HepG2 (cell line): ENCODE results near the gene SLC5A10. TPM values are rescaled to one million over a fixed set of nuclear protein-coding genes. Genes with fewer than 3 reads are reported as not detected.

Experiments used
- ARID3A ChIP-seq: IDR thresholded peaks from 2 replicates; pipeline ENCODE4 v1.6.1; 2012; ENCODE audit warnings: low read depth, low read length, improper control_type of control experiment
- ATF7 ChIP-seq, 2 experiments: fragments of 450-650 bp in 1 of 2; sonication (generic) in 1 of 2; formaldehyde crosslinking in 1 of 2; IDR thresholded peaks; 2 replicates each; pipeline versions ENCODE4 v1.4.0 to v1.6.1; 2016 to 2020; ENCODE audit warnings: antibody characterized with exemption in 1 of 2, mild to moderate bottlenecking in 1 of 2, missing genetic modification reagents in 1 of 2
- CEBPB ChIP-seq: IDR thresholded peaks from 2 replicates; pipeline ENCODE4 v1.6.1; 2011; ENCODE audit warnings: low read depth, low read length, improper control_type of control experiment, borderline replicate concordance
- CENPBD1 ChIP-seq: sonication (generic); formaldehyde crosslinking; IDR thresholded peaks from 2 replicates; pipeline ENCODE4 v1.8.0; 2022; ENCODE audit warnings: missing genetic modification reagents, low read depth, mild to moderate bottlenecking, borderline replicate concordance
- IRF1 ChIP-seq: sonication (generic); formaldehyde crosslinking; IDR thresholded peaks from 2 replicates; pipeline ENCODE4 v1.4.0; 2020; ENCODE audit warnings: low read depth, mild to moderate bottlenecking, missing genetic modification reagents
- IRF9 ChIP-seq: sonication (generic); formaldehyde crosslinking; IDR thresholded peaks from 2 replicates; pipeline ENCODE4 v1.8.0; 2022; ENCODE audit warnings: missing genetic modification reagents, mild to moderate bottlenecking, borderline replicate concordance
- IRX3 ChIP-seq: sonication (generic); formaldehyde crosslinking; IDR thresholded peaks from 2 replicates; pipeline ENCODE4 v1.8.1; 2023; ENCODE audit warnings: mild to moderate bottlenecking, low read depth, missing genetic modification reagents, borderline replicate concordance
- JUNB ChIP-seq: sonication (generic); formaldehyde crosslinking; IDR thresholded peaks from 2 replicates; pipeline ENCODE4 v1.8.0; 2022; ENCODE audit warnings: missing genetic modification reagents, mild to moderate bottlenecking, borderline replicate concordance
- KDM1A ChIP-seq: IDR thresholded peaks from 2 replicates; pipeline ENCODE4 v1.6.1; 2016; ENCODE audit warnings: missing compliant biosample characterization
- KLF15 ChIP-seq: sonication (generic); formaldehyde crosslinking; IDR thresholded peaks from 2 replicates; pipeline ENCODE4 v1.8.1; 2023; ENCODE audit warnings: borderline replicate concordance, mild to moderate bottlenecking, inconsistent platforms, missing genetic modification reagents, mixed read lengths
- MAFK ChIP-seq, 2 experiments: IDR thresholded peaks in 1 of 2; conservative IDR thresholded peaks in 1 of 2; 2 replicates each; pipeline ENCODE4 v1.6.1; 2011; ENCODE audit warnings: improper control_type of control experiment in 2 of 2, low read length in 2 of 2
- PHB2 ChIP-seq: fragments of 450-650 bp; IDR thresholded peaks from 2 replicates; pipeline ENCODE4 v1.6.1; 2018; ENCODE audit not compliant: partially characterized antibody
- TOPORS ChIP-seq: sonication (generic); formaldehyde crosslinking; IDR thresholded peaks from 2 replicates; pipeline ENCODE4 v1.8.0; 2023; ENCODE audit warnings: mild to moderate bottlenecking, missing genetic modification reagents
- ZBTB49 ChIP-seq: sonication (generic); formaldehyde crosslinking; IDR thresholded peaks from 2 replicates; pipeline ENCODE4 v1.4.0; 2020; ENCODE audit warnings: missing genetic modification reagents, borderline replicate concordance
- ZMYM2 ChIP-seq: sonication (generic); formaldehyde crosslinking; IDR thresholded peaks from 2 replicates; pipeline ENCODE4 v1.8.0; 2022; ENCODE audit warnings: mild to moderate bottlenecking, missing genetic modification reagents
- ZNF17 ChIP-seq: sonication (generic); formaldehyde crosslinking; IDR thresholded peaks from 2 replicates; pipeline ENCODE4 v1.5.0; 2020; ENCODE audit warnings: mild to moderate bottlenecking, missing genetic modification reagents
- ZNF230 ChIP-seq: sonication (generic); formaldehyde crosslinking; IDR thresholded peaks from 2 replicates; pipeline ENCODE4 v1.4.0; 2020; ENCODE audit warnings: mild to moderate bottlenecking, missing genetic modification reagents
- ZNF296 ChIP-seq: sonication (generic); formaldehyde crosslinking; conservative IDR thresholded peaks from 2 replicates; pipeline ENCODE4 v1.5.0; 2020; ENCODE audit warnings: mild to moderate bottlenecking, missing genetic modification reagents
- ZNF33B ChIP-seq: sonication (generic); formaldehyde crosslinking; IDR thresholded peaks from 2 replicates; pipeline ENCODE4 v1.5.1; 2020; ENCODE audit warnings: mild to moderate bottlenecking, missing genetic modification reagents
- ZNF354B ChIP-seq: sonication (generic); formaldehyde crosslinking; IDR thresholded peaks from 2 replicates; pipeline ENCODE4 v1.8.0; 2022; ENCODE audit warnings: mild to moderate bottlenecking, missing genetic modification reagents
- ZNF546 ChIP-seq: sonication (generic); formaldehyde crosslinking; conservative IDR thresholded peaks from 2 replicates; pipeline ENCODE4 v1.8.1; 2023; ENCODE audit warnings: mild to moderate bottlenecking, missing genetic modification reagents
- ZNF761 ChIP-seq: sonication (generic); formaldehyde crosslinking; conservative IDR thresholded peaks from 2 replicates; pipeline ENCODE4 v1.4.0; 2020; ENCODE audit warnings: mild to moderate bottlenecking, missing genetic modification reagents
- ZNF768 ChIP-seq: sonication (generic); formaldehyde crosslinking; IDR thresholded peaks from 2 replicates; pipeline ENCODE4 v1.4.0; 2020; ENCODE audit warnings: missing genetic modification reagents
- polyA plus RNA-seq, 8 experiments: library from polyadenylated mRNA; depleted of rRNA in 3 of 8; stranded (reverse) in 7 of 8; unstranded in 1 of 8; fragments of >200 nt; fragmentation: Illumina TruSeq in 4 of 8; extraction: Trizol in 4 of 8; gene quantifications; 2 replicates each; pipeline versions ENCODE4 v1.2.1 to v1.2.3, GENCODE V29; 2011 to 2016; ENCODE audit warnings: low read depth in 4 of 8, missing spikeins in 1 of 8, mixed read lengths in 1 of 8; ENCODE audit not compliant: insufficient read depth in 1 of 8
- total RNA-seq, 5 experiments: library from RNA; depleted of rRNA; stranded (reverse); fragments of >200 nt; fragmentation: Illumina TruSeq; extraction: Trizol; gene quantifications; 2 replicates each; pipeline ENCODE4 v1.2.3, GENCODE V29; 2016; ENCODE audit warnings: low read depth in 1 of 5

SLC5A10 gene
- total and polyA plus RNA-seq, 2 of the 13 experiments (the other 11 are each of a cell fraction or from before 2014, with no cell fraction given): 0.05 TPM; not detected in 1

- TF ChIP-seq JUNB (CRISPR knock-in tag) (no peak), ZNF33B (CRISPR knock-in tag) (peak; percentile 76; the same call in 1 of the 2 replicates), MAFK (conservative IDR thresholded peaks at IDR 0.05 in 1 of 2, IDR thresholded peaks at IDR 0.05 in 1 of 2; ENCODE audit: low read length in 2 of 2) (no peak), PHB2 (no peak), ZNF230 (CRISPR knock-in tag) (peak; percentile 46; the same call in 1 of the 2 replicates), ZMYM2 (CRISPR knock-in tag) (0 out of 2 replicates have a peak, but pooled peaks have one; percentile 64), TOPORS (CRISPR knock-in tag) (peak; percentile 81; the same call in 1 of the 2 replicates), ATF7 (IDR thresholded peaks at IDR 0.05) (peak; percentile 20; the same call in 1 of the 2 replicates), ATF7 (CRISPR knock-in tag; IDR thresholded peaks at IDR 0.05) (peak; percentile 94), ZBTB49 (no peak), ARID3A (no peak; the same call in none of the 2 replicates), ZNF546 (CRISPR knock-in tag) (no peak), IRX3 (CRISPR knock-in tag) (no peak; the same call in 1 of the 2 replicates), ZNF768 (CRISPR knock-in tag) (peak; percentile 53; the same call in 1 of the 2 replicates), IRF1 (CRISPR knock-in tag) (no peak), ZNF296 (CRISPR knock-in tag) (peak; percentile 100), KLF15 (CRISPR knock-in tag) (no peak), KDM1A (peak; percentile 95), CEBPB (peak; percentile 75; the same call in 1 of the 2 replicates), ZNF761 (peak; percentile 80; the same call in 1 of the 2 replicates), CENPBD1 (CRISPR knock-in tag) (no peak), ZNF17 (CRISPR knock-in tag) (no peak), ZNF354B (CRISPR knock-in tag) (no peak), IRF9 (CRISPR knock-in tag) (peak; percentile 73; the same call in 1 of the 2 replicates)
Measured at GRCh38 chr17:18988546-18989173, 36.7 kb downstream of the SLC5A10 start (continued).
